Effector CD4-positive, alpha-beta T cell (primary cell): ENCODE measurements around the gene RIPPLY3.
"Not testable (repeated sequence)": the region's sequence is repeated elsewhere in the genome, so short reads cannot be mapped to it uniquely, and the experiment has no call there.

Experiments used
- DNase-seq: peaks from one replicate; pipeline ENCODE4 v3.0.0-alpha.2; 2020

Gene RIPPLY3

DNA sequence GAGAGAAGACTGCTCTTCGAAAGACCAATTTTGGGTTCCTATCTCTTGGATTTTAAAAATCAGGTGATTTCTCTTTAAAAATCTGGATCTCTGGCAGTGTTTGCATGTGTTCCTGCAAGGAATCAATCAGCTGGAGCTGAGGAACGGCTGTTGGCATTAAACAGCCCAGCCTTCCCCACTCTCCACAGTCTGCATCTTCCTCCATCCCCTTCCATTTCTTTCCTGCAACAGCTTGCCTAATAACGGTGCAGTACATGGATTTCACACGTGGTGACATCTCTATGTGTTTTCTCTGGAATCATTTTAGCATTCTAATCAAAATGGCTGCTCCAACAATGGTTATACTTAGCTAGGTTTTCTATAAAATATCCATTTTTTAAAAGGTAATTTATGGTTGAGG is 20.0 kb downstream of the RIPPLY3 start:
- DNase-seq, result no peak

DNA sequence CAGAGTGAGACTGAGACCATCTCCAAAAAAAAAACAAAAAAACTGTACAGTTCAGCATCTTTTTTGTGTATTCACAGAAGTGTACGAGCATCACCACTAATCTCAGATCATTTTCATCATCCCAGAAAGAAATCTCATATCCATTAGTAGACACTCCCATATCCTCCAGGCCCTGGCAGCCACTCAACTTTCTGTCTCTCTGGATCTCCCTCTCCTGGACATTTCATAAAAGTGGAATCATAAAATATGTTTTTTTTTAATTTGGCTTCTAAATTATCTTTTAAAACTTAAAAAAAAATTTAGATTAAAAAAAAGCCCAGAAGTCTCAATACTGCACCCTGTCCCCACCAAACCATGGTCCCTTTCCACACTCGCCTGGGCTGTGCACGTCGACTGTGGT is 22.1 kb downstream of the RIPPLY3 start:
- DNase-seq, result no peak

DNA sequence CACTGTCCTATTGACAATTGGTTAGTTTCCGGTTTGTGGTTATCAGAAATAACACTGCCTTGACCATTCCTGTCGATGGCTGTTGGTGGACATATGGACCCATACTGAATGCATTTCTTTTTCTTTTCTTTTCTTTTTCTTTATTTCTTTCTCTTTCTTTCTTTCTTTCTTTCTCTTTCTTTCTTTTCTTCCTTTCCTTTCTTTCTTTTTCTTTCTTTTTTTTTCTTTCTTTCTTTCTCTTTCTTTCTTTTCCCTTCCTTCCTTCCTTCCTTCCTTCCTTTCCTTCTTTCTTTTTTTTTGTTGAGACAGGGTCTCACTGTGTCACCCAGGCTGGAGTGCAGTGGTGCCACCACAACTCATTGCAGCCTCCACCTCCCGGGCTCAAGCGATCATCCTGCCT is 24.4 kb downstream of the RIPPLY3 start:
- DNase-seq, result no peak

GRCh38 chr21:37032293-37032692 is 25.8 kb downstream of the RIPPLY3 start:
- DNase-seq, result no peak

DNA sequence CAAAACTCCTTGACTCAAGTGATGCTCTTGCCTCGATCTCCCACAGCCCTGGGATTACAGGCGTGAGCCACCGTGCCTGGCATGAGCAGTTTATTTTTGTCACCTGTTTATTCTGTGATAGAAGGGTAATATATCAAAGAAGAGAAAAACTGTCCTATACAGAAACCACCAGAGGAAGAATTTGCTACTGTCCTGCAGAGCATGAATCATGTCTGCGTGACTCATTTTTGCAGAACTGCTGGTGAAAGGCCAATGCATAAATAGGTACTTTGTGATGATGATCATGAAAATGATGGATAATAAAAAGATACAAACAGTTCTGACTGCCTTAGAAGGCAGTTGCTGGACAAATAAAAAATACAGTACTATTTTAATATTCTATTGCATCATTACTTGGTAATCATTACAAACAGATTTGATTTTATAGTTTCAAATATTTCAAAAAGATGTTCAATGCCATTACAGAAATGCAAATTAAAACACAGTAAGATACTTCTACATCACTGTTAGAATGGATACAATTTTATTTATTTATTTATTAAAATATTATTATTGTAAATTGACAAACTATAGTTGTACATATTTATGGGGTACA is 26.5 kb downstream of the RIPPLY3 start:
- DNase-seq, result no peak

DNA sequence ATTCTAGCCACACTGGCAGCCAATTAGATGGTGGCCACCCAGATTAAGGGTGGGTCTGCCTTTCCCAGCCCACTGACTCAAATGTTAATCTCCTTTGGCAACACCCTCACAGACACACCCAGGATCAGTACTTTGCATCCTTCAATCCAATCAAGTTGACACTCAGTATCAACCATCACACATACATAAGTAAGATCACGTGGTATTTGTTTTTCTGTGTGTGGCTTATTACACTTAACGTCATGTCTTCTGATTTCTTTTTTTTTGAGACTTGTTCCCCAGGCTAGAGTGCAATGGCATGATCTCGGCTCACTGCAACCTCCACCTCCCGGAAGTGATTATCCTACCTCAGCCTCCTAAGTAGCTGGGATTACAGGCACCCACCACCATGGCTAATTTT is 27.9 kb downstream of the RIPPLY3 start:
- not testable (repeated sequence) for DNase-seq

- no peak for DNase-seq
These were observed 29.7 kb downstream of the RIPPLY3 start for GRCh38 chr21:37036177-37036576.

GRCh38 chr21:37039411-37040075 is 33.0 kb downstream of the RIPPLY3 start:
- DNase-seq, result no peak

GRCh38 chr21:37040212-37040611 is 33.7 kb downstream of the RIPPLY3 start:
- no peak for DNase-seq

- no peak for DNase-seq
These were observed 35.3 kb downstream of the RIPPLY3 start for GRCh38 chr21:37041706-37042271.

GRCh38 chr21:37043818-37044217 is 37.3 kb downstream of the RIPPLY3 start:
- DNase-seq, result no peak

DNA sequence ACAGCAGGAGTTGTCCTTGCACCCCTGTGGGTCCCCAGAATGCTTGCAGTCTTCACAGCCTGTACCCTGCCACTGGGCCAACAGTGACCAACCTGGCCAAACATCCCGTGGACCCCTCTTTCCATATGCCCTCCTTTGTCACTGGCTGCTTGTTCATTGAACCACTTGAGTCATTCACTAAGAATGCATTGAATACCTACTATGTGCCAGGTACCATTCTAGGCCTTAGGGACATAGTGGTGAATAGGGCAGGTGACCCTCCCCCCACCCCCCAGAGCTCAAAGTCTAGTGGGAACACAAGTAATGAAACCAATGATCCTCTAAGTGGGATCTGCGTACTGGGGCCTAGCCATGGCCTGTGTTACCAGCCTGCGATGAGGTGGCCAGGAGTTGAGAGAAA is 38.1 kb downstream of the RIPPLY3 start:
- DNase-seq, result no peak

DNA sequence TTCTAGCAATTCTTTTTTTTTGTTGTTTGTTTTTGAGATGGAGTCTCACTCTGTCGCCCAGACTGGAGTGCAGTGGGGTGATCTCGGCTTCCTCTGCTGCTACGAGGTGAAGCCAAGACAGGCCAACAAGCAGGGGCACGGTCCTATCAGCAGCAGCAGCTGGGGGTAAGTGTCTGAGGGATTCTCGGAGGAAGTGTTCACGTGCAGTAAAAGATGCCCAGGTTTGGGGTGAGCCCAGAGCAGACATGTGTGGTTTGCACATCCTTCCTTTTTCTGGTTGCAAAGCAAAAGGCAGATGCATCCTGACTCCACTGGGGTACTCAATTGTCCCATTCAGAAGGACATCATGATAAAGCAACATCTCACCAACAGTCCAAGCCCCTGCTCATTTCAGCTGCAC is 38.6 kb downstream of the RIPPLY3 start:
- DNase-seq, result no peak

GRCh38 chr21:37045556-37045955 is 39.1 kb downstream of the RIPPLY3 start:
- DNase-seq, result no peak

DNA sequence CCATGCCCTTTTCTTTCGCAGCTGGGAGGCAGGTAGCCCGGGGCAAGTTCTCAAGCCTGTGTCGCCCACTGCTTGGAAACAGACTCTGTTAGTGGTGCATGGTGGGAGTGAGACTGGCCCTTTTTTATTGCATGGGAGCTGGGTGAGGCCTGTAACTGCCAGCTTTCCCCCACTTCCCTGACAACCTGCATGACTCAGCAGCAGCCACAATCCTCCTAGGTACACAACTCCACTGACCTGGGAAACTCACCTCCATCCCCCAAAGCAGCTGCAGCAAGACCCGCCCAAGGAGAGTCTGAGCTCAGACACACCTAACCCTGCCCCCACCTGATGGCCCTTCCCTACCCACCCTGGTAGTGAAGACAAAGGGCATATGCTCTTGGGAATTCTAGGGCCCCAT is 40.6 kb downstream of the RIPPLY3 start:
- DNase-seq, result no peak

GRCh38 chr21:37049741-37050140 is 43.2 kb downstream of the RIPPLY3 start:
- DNase-seq, result not testable (repeated sequence)

GRCh38 chr21:37055271-37055855 is 48.9 kb downstream of the RIPPLY3 start:
- no peak for DNase-seq

DNA sequence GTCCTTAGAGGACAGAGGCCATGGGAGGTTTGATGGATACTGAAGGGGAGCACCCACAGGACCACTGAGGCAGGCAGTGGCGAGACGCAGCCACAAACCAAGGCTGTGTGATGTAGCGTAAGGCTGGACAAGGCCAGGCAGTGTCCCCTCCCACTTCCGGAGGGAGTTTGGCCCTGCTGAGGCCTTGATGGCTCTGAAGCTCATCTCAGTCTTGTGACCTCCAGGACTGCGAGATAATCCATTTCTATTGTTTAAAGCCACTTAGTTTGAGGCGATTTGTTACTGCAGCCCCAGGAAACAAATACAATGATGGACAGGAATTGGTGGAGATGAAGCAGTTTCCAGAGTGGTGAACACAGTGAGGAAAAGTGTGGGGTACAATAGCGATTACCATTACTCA is 51.1 kb downstream of the RIPPLY3 start:
- DNase-seq, result no peak

DNA sequence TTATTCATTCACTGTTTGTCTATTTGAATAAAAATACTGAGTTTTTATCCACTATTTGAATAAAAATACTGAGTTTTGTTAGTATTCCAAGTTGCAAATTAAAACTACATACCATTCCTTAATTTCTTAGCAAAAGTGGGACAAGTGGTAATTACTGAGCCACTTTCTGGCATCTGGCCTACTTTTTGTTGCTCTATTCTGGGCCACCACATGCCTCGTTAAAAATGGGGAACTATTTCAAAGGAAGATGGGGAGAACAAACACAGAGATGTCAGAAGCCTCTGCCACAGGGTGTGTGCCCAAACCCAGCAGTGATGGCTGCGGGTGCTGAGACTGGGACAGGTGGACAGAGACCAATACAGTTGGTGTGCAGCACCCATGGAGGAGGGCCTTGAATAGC is 51.8 kb downstream of the RIPPLY3 start:
- no peak for DNase-seq

DNA sequence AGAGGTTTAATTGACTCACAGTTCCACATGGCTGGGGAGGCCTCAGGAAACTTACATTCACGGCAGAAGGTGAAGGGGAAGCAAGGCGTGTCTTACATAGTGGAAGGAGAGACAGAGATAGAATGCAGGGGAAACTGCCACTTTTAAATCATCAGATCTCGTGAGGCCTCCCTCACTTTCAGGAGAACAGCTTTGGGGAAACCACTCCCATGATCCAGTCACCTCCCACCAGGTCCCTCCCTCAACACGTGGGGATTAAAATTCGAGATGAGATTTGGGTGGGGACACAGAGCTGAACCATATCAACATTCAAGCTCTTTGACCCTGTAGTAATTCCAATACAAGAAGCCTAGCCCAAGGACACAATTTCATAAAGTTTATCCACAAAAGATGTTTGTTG is 52.7 kb downstream of the RIPPLY3 start:
- no peak for DNase-seq

- DNase-seq, result no peak
These were observed 53.8 kb downstream of the RIPPLY3 start for GRCh38 chr21:37060296-37060695.

DNA sequence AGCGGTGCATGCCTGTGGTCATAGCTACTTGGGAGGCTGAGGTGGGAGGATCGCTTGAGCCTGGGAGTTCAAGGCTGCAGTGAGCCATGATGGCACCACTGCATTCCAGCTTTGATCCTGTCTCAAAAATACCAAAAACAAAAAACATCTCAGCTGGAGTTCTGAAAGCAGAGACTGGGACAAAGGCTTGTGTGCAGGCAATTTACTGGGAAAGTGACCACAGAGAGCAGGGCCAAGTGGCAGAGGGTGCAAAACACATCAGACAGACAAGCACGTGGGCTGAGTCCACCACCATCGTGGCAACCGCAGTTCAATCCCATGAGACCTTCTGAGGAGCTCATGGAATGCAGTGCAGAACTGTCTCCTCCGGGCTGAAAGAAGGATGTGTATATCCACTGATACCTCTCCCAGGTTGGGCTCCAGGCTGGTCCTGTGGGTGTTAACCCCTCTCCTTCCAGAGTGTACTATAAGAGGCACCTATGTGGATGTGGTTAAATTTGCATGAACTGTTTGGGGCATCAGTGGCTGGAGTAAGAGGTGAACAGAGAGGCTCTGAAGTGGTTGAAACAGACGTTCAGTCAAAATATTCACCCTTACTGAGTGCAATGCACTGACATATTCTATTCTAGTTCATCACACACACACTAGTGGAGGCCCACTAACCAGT is 55.6 kb downstream of the RIPPLY3 start:
- DNase-seq, result no peak

- DNase-seq, result no peak
These were observed 56.1 kb downstream of the RIPPLY3 start for GRCh38 chr21:37062593-37062935.

- DNase-seq, result no peak
These were observed 56.9 kb downstream of the RIPPLY3 start for GRCh38 chr21:37063433-37063832.
